Measurements from ENCODE around the gene GRHL3.
"Not testable (repeated sequence)": the region's sequence is repeated elsewhere in the genome, so short reads cannot be mapped to it uniquely, and the experiment has no call there.

GRHL3 gene

GRCh38 chr1:24319312-24319863 lies at the start of gene GRHL3:
Gene GRHL3 (plus strand): TSS chr1:24319357. CDS start chr1:24319552, 195 bp downstream.
- H3K4me1 ChIP-seq, result no peaks in the 10 kb centered on the region
- no peaks in the 10 kb centered on the region for H3K36me3 ChIP-seq (ENCODE audit: control insufficient read depth, insufficient read depth, low read length)
- H3K9ac ChIP-seq, result no peak within 1 kb of the TSS
- H3K27ac ChIP-seq, result no peak within 1 kb of the TSS
- peak within 1 kb of the TSS; percentile 46 for H2AFZ ChIP-seq
- H3K27me3 ChIP-seq (ENCODE audit: control insufficient read depth, insufficient read depth, low read length), result no peaks in the 10 kb centered on the region
- peak within 1 kb of the TSS; percentile 55 for H3K4me3 ChIP-seq (ENCODE audit: low read depth, low read length)
- peak within 1 kb of the TSS; percentile 60 for H3K4me2 ChIP-seq (ENCODE audit: low read length)
- H3K9me3 ChIP-seq (ENCODE audit: control insufficient read depth, low read length), result no peaks in the 10 kb centered on the region
- no peaks in the 10 kb centered on the region for H3K79me2 ChIP-seq
- TF ChIP-seq CTCF (IDR thresholded peaks at IDR 0.05), result no peak

- H3K36me3 ChIP-seq (ENCODE audit: control insufficient read depth, insufficient read depth, low read length); H3K9ac ChIP-seq; H3K27me3 ChIP-seq (ENCODE audit: control insufficient read depth, insufficient read depth, low read length); H3K4me1 ChIP-seq; H3K9me3 ChIP-seq (ENCODE audit: control insufficient read depth, low read length); H3K4me2 ChIP-seq (ENCODE audit: low read length); H3K79me2 ChIP-seq; H3K27ac ChIP-seq; H3K4me3 ChIP-seq (ENCODE audit: low read depth, low read length); H2AFZ ChIP-seq: not testable (repeated sequence)
Observed at GRCh38 chr1:24274203-24275103, 44.7 kb upstream of the GRHL3 start.

GRCh38 chr1:24275104-24275410 lies 44.1 kb upstream of the GRHL3 start:
- no peak overlapping the region for H3K4me2 ChIP-seq (ENCODE audit: low read length)
- no peak overlapping the region for H2AFZ ChIP-seq
- H3K9ac ChIP-seq, result no peak overlapping the region
- H3K4me3 ChIP-seq (ENCODE audit: low read depth, low read length), result no peak overlapping the region
- H3K36me3 ChIP-seq (ENCODE audit: control insufficient read depth, insufficient read depth, low read length), result no peaks in the 10 kb centered on the region
- H3K27me3 ChIP-seq (ENCODE audit: control insufficient read depth, insufficient read depth, low read length), result no peaks in the 10 kb centered on the region
- H3K4me1 ChIP-seq, result no peaks in the 10 kb centered on the region
- H3K9me3 ChIP-seq (ENCODE audit: control insufficient read depth, low read length), result no peaks in the 10 kb centered on the region
- no peak for TF ChIP-seq CTCF (IDR thresholded peaks at IDR 0.05)
- H3K79me2 ChIP-seq, result no peaks in the 10 kb centered on the region
- H3K27ac ChIP-seq, result no peak overlapping the region

GRCh38 chr1:24275510-24275909 lies 43.6 kb upstream of the GRHL3 start:
- Histone ChIP-seq H3K36me3 (ENCODE audit: control insufficient read depth, insufficient read depth, low read length) (no peaks in the 10 kb centered on the region), H3K4me3 (ENCODE audit: low read depth, low read length) (no peak overlapping the region), H3K4me1 (no peaks in the 10 kb centered on the region), H3K27ac (no peak overlapping the region), H3K4me2 (ENCODE audit: low read length) (no peak overlapping the region), H2AFZ (no peak overlapping the region), H3K79me2 (no peaks in the 10 kb centered on the region), H3K27me3 (ENCODE audit: control insufficient read depth, insufficient read depth, low read length) (no peaks in the 10 kb centered on the region), H3K9ac (no peak overlapping the region), H3K9me3 (ENCODE audit: control insufficient read depth, low read length) (no peaks in the 10 kb centered on the region)
- no peak for TF ChIP-seq CTCF (IDR thresholded peaks at IDR 0.05)

- no peaks in the 10 kb centered on the region for H3K4me1 ChIP-seq
- H3K4me2 ChIP-seq (ENCODE audit: low read length), result no peak overlapping the region
- H3K27me3 ChIP-seq (ENCODE audit: control insufficient read depth, insufficient read depth, low read length), result no peaks in the 10 kb centered on the region
- no peak overlapping the region for H3K4me3 ChIP-seq (ENCODE audit: low read depth, low read length)
- no peak for TF ChIP-seq CTCF (IDR thresholded peaks at IDR 0.05)
- H3K79me2 ChIP-seq, result no peaks in the 10 kb centered on the region
- no peak overlapping the region for H3K27ac ChIP-seq
- no peak overlapping the region for H3K9ac ChIP-seq
- no peak overlapping the region for H2AFZ ChIP-seq
- H3K36me3 ChIP-seq (ENCODE audit: control insufficient read depth, insufficient read depth, low read length), result no peaks in the 10 kb centered on the region
- H3K9me3 ChIP-seq (ENCODE audit: control insufficient read depth, low read length), result no peaks in the 10 kb centered on the region
Observed at GRCh38 chr1:24276791-24277190, 42.4 kb upstream of the GRHL3 start.
